ENCODE results near the gene PBX2. TPM values are rescaled to one million over a fixed set of nuclear protein-coding genes. Genes with fewer than 3 reads are reported as not detected.
"Not testable (repeated sequence)": the region's sequence is repeated elsewhere in the genome, so short reads cannot be mapped to it uniquely, and the experiment has no call there.

PBX2 gene
- total and polyA plus RNA-seq, 12 donors: 25.6 to 55.4 (median 44.1) TPM

DNA sequence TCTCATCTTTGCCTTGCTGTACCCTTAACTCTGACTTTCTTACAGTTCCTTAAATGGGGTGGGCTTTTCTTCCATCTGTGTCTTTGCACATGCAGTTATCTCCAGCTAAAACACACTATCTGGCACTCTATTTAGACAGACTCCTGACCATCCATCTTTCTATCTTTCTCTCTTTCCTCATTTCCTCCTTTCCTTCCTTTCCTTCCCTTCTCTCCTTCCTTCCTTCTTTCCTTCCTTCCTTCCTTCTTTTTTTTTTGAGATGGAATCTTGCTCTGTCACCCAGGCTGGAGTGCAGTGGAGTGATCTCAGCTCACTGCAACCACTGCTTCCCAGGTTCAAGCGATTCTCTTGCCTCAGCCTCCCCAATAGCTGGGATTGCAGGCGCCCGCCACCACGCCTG lies 25.6 kb upstream of the PBX2 start:
- TF ChIP-seq, protein P1, sequence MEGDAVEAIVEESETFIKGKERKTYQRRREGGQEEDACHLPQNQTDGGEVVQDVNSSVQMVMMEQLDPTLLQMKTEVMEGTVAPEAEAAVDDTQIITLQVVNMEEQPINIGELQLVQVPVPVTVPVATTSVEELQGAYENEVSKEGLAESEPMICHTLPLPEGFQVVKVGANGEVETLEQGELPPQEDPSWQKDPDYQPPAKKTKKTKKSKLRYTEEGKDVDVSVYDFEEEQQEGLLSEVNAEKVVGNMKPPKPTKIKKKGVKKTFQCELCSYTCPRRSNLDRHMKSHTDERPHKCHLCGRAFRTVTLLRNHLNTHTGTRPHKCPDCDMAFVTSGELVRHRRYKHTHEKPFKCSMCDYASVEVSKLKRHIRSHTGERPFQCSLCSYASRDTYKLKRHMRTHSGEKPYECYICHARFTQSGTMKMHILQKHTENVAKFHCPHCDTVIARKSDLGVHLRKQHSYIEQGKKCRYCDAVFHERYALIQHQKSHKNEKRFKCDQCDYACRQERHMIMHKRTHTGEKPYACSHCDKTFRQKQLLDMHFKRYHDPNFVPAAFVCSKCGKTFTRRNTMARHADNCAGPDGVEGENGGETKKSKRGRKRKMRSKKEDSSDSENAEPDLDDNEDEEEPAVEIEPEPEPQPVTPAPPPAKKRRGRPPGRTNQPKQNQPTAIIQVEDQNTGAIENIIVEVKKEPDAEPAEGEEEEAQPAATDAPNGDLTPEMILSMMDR (IDR thresholded peaks at IDR 0.05): no peak
- Histone ChIP-seq H3K36me3 (peaks cover 0 to 96% (median 0%) of the 10 kb centered on the region in 9 donors), H3K27me3 (no peaks in the 10 kb centered on the region), H3K4me1 (peaks cover 0 to 2% (median 0%) of the 10 kb centered on the region in 9 donors), H3K4me3 (no peak overlapping the region), H3K9me3 (no peaks in the 10 kb centered on the region), H3K27ac (no peak overlapping the region)
- intact Hi-C loops (cut with DNase I): no loop called here
- DNase-seq (no peak), ATAC-seq (no peak)
- WGBS, 2 donors: 94 to 98% methylated on average over 4 of the region's 4 CpGs

DNA sequence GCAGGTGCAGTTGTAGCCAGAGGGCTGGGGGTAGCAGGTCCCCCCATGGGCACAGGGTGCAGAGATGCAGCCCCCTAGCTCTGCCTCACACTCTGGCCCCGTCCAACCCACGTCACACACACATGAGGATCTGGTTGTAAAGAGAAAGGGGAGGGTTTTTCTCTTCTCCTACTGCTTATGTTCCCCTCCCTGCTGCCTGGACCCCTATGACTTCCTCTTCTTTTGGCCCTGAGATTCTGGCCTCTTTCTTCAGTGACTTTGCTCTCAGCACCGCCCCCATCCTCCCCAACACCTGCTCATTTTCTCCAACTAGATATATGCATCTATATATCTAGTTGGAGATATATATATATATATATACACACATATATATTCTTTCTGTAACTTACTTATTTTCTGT lies 24.1 kb upstream of the PBX2 start:
- Histone ChIP-seq H3K36me3 (peaks cover 0 to 96% (median 0%) of the 10 kb centered on the region in 9 donors), H3K9me3 (no peaks in the 10 kb centered on the region), H3K4me1 (no peaks in the 10 kb centered on the region), H3K27me3 (no peaks in the 10 kb centered on the region), H3K4me3 (no peak overlapping the region), H3K27ac (no peak overlapping the region)
- no peak for DNase-seq
- whole genome bisulfite sequencing, 2 donors: 83 to 95% methylated on average over 3 of the region's 3 CpGs
- no peak for ATAC-seq
- intact Hi-C loops (cut with DNase I): no loop called here
- TF ChIP-seq, protein P1 (IDR thresholded peaks at IDR 0.05): no peak

DNA sequence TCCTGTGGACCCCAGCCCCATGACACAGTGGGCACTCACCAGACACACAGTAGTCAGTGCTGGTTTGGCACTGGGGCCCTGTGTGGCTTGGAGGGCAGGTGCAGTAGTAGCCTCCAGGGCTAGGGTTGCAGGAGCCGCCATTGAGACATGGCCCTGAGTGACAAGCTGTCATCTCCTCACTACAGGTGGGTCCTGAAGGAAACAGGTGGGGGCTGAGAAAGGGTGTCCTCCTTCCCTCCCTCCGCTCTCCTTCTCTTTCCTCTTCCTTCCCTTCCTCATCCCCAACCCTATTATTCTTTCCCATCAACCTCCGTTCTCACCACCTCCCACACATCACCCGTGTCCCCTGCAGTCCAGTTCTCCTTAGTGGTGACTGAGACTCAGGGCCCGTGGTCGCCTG lies 23.6 kb upstream of the PBX2 start:
- H3K9me3 ChIP-seq: no peaks in the 10 kb centered on the region
- no peak for ATAC-seq
- WGBS, 2 donors: 87 to 90% methylated on average over 6 of the region's 6 CpGs
- no peaks in the 10 kb centered on the region for H3K4me1 ChIP-seq
- H3K36me3 ChIP-seq: peaks cover 0 to 96% (median 0%) of the 10 kb centered on the region in 9 donors
- no peaks in the 10 kb centered on the region for H3K27me3 ChIP-seq
- intact Hi-C loops (cut with DNase I): no loop called here
- no peak overlapping the region for H3K4me3 ChIP-seq
- TF ChIP-seq, protein P1 (IDR thresholded peaks at IDR 0.05): no peak
- DNase-seq: no peak
- H3K27ac ChIP-seq: no peak overlapping the region

DNA sequence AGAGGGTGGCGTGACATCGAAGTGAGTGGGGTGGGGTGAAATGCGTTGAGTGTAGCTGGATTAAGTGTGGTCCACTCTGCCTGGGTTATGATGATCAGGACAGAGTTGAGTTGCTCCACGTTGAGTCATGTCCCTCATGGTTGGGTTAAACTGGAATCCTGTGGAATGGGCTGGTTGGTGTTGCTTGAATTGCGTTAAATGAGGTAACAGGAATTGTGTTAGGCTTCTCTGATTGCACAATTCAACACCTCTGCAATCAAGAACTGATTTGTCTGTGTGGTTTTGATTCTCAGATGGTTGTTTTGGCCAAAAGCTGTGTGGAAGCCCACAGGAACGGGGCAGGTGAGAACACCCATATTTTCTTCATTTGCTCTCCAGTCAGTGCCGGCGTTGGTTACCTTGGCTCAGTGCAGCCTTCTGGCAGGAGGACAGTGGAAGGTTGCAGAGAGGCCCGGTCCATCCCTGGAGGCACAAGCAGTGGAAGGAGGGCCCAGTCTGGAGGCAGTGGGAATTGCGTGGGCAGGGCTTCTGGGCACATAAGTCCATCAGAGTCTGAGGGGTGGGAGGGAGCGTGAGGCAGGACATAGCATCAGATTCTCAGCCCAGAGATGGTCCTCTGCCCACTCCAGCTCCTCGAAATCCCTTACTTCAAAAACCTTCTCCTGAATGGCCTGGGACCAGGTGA lies 22.2 kb upstream of the PBX2 start:
- H3K27ac ChIP-seq: no peak overlapping the region
- H3K4me3 ChIP-seq: no peak overlapping the region
- H3K27me3 ChIP-seq: no peaks in the 10 kb centered on the region
- ATAC-seq (peak in 4 of 8 donors; percentile 13 to 35 (median 22)), DNase-seq (no peak)
- TF ChIP-seq, protein P1 (IDR thresholded peaks at IDR 0.05): no peak
- 80 to 86% methylated on average over 12 of the region's 12 CpGs for WGBS, 2 donors
- peaks cover 0 to 96% (median 0%) of the 10 kb centered on the region in 9 donors for H3K36me3 ChIP-seq
- no peaks in the 10 kb centered on the region for H3K9me3 ChIP-seq
- intact Hi-C loops (cut with DNase I): no loop called here
- H3K4me1 ChIP-seq: no peaks in the 10 kb centered on the region

DNA sequence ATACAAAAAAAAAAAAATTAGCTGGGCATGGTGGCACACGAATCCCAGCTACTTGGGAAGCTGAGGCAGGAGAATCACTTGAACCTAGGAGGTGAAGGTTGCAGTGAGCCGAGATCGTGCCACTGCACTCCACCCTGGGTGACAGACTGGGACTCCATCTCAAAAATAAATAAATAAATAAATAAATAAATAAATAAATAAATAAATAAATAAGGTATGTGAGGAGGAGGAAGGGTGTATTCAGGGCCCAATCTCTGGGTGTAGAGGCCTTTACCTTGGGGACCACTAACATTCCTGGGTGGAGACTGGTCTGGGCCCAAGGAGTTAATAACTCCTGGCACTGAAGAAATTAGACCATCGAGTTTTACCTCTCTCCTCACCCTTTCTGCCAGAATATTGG lies 21.4 kb upstream of the PBX2 start:
- peaks cover 0 to 96% (median 0%) of the 10 kb centered on the region in 9 donors for H3K36me3 ChIP-seq
- H3K27ac ChIP-seq; H3K4me1 ChIP-seq; H3K9me3 ChIP-seq; DNase-seq; H3K27me3 ChIP-seq; ATAC-seq; intact Hi-C loops (cut with DNase I); H3K4me3 ChIP-seq: not testable (repeated sequence)
- 86 to 87% methylated on average over 4 of the region's 4 CpGs for WGBS, 2 donors

Data from heart right ventricle (tissue), 16 donors.